SIG-M5 treated with dmso at 0.1 percent for 504 hours (cell line): ENCODE data around the gene SLC5A5.
"Not testable (repeated sequence)": the region's sequence is repeated elsewhere in the genome, so short reads cannot be mapped to it uniquely, and the experiment has no call there.

Source experiments
- DNase-seq: peaks from one replicate; lab custom pipeline; 2025; ENCODE audit not compliant: unreplicated experiment; lab: John Stamatoyannopoulos, UW

Gene SLC5A5

DNA sequence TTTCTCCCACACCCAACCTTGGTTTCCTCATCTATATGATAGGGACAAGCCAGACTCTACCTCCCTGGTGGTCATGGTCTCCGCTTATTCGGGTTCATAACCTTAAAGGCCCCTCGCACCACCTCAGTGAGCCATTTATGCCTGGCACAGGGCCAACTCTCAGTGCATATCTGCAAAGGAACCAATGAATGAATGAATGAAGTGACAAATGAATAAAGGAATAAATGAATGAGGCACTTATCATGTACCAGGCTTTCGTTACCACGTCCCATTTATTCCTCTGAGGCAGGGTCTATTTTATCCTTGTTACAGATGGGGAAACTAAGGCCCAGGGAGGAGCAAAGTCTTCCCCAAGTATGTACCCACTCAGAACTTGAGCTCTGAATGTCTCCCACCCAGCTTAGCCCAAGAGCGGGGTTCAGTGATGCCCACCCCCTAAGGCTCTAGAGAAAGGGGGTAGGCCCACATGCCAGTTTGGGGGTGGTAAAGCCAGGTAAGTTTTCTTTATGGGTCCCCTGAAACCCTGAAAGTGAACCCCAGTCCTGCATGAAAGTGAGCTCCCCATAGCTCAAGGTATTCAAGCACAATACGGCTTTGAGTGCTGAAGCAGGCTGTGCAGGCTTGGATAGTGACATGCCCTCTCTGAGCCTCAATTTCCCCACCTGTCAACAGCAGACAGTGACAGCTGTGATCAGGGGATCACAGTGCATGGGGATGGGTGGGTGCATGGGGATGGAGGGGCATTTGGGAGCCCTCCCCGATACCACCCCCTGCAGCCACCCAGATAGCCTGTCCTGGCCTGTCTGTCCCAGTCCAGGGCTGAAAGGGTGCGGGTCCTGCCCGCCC is 490 bp upstream of the SLC5A5 start:
- DNase-seq = no peak

DNA sequence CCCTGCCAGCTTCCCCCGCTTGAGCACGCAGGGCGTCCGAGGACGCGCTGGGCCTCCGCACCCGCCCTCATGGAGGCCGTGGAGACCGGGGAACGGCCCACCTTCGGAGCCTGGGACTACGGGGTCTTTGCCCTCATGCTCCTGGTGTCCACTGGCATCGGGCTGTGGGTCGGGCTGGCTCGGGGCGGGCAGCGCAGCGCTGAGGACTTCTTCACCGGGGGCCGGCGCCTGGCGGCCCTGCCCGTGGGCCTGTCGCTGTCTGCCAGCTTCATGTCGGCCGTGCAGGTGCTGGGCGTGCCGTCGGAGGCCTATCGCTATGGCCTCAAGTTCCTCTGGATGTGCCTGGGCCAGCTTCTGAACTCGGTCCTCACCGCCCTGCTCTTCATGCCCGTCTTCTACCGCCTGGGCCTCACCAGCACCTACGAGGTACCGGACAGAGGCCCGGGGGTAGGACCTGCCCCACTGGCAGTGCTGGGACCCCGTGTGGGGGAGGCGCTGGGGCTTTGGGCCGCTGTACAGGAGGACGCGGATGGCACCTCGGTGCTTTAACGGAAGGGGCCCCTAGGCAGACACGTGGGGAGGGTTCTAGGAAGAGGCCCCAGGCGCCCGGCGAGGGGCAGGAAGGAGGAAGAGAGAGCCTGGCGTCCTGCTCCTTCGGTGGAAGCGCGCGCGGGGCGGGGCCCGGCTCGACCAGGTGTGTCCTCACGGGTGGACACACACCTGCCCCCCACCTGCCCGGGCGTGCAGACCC is 681 bp downstream of the SLC5A5 start:
- no peak for DNase-seq

DNA sequence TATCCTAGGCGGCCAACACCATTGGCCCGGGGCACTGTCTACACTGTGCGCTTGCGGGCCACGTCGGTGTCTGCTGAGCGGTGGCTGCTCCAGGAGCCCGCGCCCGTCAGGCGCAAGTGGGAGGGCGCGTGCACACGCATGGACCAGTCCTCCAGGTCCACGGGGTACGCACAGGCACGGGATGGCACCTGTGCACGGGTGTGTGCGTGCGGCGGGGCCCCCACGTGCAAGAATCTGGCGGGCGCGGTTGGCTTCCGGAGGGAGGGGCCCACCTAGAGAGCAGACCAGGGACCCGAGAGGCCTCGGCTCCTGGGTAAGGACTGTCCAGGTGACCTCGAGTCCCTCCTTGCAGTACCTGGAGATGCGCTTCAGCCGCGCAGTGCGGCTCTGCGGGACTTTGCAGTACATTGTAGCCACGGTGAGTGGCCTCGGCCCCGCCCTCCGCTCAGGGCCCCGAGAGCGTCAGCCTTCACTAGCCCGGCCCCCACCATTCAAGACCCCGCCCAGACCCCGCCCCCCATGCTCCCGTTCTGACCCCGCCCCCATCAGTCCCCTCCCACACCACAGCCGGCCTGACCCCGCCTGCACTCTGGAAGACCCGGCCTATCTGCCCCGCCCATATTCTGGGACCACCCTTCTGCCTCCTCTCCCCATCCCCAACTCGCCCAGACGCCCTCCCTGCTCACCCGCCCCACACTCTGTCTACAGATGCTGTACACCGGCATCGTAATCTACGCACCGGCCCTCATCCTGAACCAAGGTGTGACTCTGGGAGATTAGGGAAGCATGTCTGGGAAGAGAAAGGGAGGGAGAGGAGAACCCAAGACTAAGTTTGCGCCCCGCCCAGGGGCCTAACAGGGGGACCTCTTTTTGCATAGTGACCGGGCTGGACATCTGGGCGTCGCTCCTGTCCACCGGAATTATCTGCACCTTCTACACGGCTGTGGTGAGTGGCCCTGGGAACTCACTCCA is 2.3 kb downstream of the SLC5A5 start:
- DNase-seq = peak; percentile 35

GRCh38 chr19:17874758-17875135 is 3.0 kb downstream of the SLC5A5 start:
- DNase-seq = no peak

DNA sequence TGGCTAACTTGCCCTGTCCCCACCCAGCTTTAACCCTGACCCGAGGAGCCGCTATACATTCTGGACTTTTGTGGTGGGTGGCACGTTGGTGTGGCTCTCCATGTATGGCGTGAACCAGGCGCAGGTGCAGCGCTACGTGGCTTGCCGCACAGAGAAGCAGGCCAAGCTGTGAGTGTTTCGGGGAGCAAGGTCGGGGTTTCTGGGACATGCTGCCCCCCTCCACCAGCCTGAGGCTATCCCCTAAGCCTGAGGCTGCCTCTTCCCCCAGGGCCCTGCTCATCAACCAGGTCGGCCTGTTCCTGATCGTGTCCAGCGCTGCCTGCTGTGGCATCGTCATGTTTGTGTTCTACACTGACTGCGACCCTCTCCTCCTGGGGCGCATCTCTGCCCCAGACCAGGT is 6.0 kb downstream of the SLC5A5 start:
- no peak for DNase-seq

DNA sequence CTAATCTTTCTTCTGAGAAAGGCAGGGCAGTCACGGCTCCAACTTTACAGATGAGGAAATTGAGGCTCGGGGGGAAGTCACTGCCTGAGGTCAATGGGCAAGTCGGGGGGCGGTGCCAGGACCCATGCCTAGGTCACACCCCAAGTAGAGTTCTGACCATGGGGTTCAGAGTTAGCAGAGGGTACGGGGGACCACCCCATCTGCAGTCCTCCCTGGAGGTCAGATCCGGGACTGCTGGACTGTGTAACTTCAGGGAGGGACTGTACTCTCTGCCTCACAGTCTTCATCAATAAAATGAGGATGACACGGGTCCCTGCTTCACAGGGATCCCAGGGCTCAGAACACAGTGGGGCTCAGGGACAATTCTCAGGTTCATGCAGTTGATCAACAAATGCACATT is 7.7 kb downstream of the SLC5A5 start:
- DNase-seq = no peak

DNA sequence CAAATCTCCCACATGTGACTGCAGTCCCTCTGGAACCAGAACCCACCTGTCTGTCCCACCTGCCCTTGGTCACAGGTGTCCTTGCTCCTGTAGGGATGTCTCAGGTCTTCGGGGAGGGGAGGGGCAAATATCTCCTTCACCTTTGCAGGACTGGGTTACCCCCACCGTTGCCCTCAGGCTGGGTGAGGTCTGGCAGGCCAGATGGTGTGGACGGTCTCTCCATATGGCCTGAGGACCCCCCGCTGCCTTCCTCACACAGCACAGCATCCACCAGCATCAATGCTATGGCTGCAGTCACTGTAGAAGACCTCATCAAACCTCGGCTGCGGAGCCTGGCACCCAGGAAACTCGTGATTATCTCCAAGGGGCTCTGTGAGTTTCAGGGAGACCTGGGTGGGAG is 10.0 kb downstream of the SLC5A5 start:
- no peak for DNase-seq

DNA sequence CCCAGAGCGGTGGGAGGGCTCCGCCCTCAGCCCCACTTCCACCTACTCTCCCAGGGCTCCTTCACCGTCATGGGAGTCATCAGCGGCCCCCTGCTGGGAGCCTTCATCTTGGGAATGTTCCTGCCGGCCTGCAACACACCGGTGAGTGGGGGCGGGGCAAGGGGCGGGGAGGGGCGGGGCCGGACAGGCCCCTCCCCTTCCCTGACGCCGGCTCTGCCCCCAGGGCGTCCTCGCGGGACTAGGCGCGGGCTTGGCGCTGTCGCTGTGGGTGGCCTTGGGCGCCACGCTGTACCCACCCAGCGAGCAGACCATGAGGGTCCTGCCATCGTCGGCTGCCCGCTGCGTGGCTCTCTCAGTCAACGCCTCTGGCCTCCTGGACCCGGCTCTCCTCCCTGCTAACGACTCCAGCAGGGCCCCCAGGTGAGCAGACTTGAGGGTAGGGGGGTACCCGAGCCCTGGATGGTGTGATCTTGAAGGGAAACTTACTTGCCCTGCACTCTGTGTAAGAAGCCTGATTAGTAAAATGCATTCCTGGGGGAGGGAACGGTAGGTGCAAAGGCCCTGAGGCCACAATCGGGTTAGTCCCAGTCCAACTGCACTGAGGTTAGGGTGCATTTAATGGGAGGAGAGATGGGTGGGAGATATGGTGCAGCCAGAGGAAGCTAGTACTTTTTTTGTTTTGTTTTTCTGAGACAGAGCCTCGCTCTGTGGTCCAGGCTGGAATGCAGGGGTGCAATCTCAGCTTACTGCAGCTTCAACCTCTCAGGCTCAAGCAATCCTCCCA is 12.1 kb downstream of the SLC5A5 start:
- DNase-seq = no peak

GRCh38 chr19:17886515-17886914 is 14.8 kb downstream of the SLC5A5 start:
- DNase-seq = no peak

DNA sequence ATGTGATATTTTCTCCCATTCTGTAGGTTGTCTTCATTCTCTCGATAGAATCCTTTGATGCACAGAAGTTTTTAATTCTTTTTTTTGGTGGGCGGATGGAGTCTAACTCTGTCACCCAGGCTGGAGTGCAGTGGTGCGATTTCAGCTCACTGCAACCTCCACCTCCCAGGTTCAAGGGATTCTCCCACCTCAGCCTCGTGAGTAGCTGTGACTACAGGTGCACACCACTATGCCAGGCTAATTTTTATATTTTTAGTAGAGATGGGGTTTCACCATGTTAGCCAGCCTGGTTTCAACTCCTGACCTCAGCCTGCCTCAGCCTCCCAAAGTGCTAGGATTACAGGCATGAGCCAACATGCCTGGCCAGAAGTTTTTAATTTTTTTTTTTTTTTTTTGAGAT is 15.5 kb downstream of the SLC5A5 start:
- DNase-seq = not testable (repeated sequence)

GRCh38 chr19:17888260-17888659 is 16.5 kb downstream of the SLC5A5 start:
- DNase-seq = no peak

- DNase-seq = peak; percentile 26
Observed at GRCh38 chr19:17889609-17890214, 18.0 kb downstream of the SLC5A5 start.

GRCh38 chr19:17893766-17894165 is 22.0 kb downstream of the SLC5A5 start:
- no peak for DNase-seq

- no peak for DNase-seq
Observed at GRCh38 chr19:17902701-17903100, 31.0 kb downstream of the SLC5A5 start.

- no peak for DNase-seq
Observed at GRCh38 chr19:17908244-17908643, 36.5 kb downstream of the SLC5A5 start.

- no peak for DNase-seq
Observed at GRCh38 chr19:17909003-17909732, 37.4 kb downstream of the SLC5A5 start.

- peak; percentile 8 for DNase-seq
Observed at GRCh38 chr19:17910791-17911360, 39.1 kb downstream of the SLC5A5 start.

GRCh38 chr19:17915940-17916593 is 44.3 kb downstream of the SLC5A5 start:
- DNase-seq = peak; percentile 35
